Esophagus muscularis mucosa (tissue), 4 donors: ENCODE data around the gene USP47.

ENCODE experiments used
- EP300 ChIP-seq: sonication (generic); formaldehyde crosslinking; IDR thresholded peaks from one replicate; pipeline ENCODE4 v1.6.1; 2017; ENCODE audit warnings: antibody characterized with exemption
- POLR2A ChIP-seq: fragments of 450-650 bp; IDR thresholded peaks from one replicate; pipeline ENCODE4 v1.6.1; 2017; ENCODE audit warnings: antibody characterized with exemption, moderate library complexity, mild to moderate bottlenecking, low read depth
- POLR2AphosphoS5 ChIP-seq, 2 donors: sonication (generic); formaldehyde crosslinking; IDR thresholded peaks; one replicate each; pipeline ENCODE4 v1.6.1; 2017; ENCODE audit warnings: antibody characterized with exemption in 2 of 2
- TF ChIP-seq, protein P1 (sequence below), 3 experiments: fragments of 200-600 bp in 2 of 3; fragments of 450-650 bp in 1 of 3; sonication (generic) in 2 of 3; IDR thresholded peaks; one replicate each; pipeline ENCODE4 v1.5.1; 2017 to 2019; ENCODE audit warnings: antibody characterized with exemption in 3 of 3, mild to moderate bottlenecking in 2 of 3, moderate library complexity in 1 of 3

DNA sequence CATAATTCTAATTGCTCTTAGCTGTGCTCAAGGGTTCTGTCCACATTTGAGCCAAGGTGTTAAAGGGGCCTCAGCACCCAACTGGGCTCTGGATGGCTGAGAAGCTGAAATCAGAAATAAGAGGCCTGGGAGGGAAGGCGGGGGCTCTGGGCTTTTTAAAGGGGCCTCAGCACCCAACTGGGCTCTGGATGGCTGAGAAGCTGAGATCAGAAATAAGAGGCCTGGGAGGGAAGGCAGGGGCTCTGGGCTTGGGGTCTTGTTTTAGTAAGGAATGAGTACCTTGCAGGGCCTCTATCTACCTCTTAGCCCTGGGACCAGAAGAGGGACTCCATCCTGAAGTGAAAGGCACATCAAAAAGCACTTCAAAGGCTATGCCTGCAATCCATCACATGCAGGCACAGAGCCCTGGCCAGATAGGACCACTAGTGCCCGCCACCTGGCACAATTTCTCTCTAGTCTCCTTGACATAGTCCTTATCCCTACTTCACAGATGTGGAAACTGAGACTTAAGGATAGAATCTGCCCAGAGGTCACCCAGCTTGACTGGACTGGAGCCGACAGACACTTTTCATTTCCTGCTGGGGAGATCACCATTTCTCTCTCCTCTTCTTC lies 131.1 kb downstream of the USP47 start:
- TF ChIP-seq, protein P1, sequence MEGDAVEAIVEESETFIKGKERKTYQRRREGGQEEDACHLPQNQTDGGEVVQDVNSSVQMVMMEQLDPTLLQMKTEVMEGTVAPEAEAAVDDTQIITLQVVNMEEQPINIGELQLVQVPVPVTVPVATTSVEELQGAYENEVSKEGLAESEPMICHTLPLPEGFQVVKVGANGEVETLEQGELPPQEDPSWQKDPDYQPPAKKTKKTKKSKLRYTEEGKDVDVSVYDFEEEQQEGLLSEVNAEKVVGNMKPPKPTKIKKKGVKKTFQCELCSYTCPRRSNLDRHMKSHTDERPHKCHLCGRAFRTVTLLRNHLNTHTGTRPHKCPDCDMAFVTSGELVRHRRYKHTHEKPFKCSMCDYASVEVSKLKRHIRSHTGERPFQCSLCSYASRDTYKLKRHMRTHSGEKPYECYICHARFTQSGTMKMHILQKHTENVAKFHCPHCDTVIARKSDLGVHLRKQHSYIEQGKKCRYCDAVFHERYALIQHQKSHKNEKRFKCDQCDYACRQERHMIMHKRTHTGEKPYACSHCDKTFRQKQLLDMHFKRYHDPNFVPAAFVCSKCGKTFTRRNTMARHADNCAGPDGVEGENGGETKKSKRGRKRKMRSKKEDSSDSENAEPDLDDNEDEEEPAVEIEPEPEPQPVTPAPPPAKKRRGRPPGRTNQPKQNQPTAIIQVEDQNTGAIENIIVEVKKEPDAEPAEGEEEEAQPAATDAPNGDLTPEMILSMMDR (IDR thresholded peaks at IDR 0.05) = no peak
- TF ChIP-seq EP300 (no peak), POLR2A (no peak), POLR2AphosphoS5 (IDR thresholded peaks at IDR 0.05) (no peak)
